GM21825 (cell line): ENCODE measurements around the gene FAM222A.

Experiments used
- ATAC-seq: cut with Tn5 transposase; IDR thresholded peaks from one replicate; pipeline ENCODE4 v1.9.1; 2021; ENCODE audit warnings: mild to moderate bottlenecking, moderate library complexity; ENCODE audit not compliant: unreplicated experiment

FAM222A gene

GRCh38 chr12:109737126-109737525, 23.5 kb downstream of the FAM222A start:
- no peak for ATAC-seq

GRCh38 chr12:109737631-109738030, 24.0 kb downstream of the FAM222A start:
- no peak for ATAC-seq

- ATAC-seq, result no peak
Observed at GRCh38 chr12:109738209-109738608, 24.6 kb downstream of the FAM222A start.

GRCh38 chr12:109738878-109739665, 25.4 kb downstream of the FAM222A start:
- no peak for ATAC-seq

- ATAC-seq, result no peak
Observed at GRCh38 chr12:109739747-109740693, 26.4 kb downstream of the FAM222A start.

GRCh38 chr12:109740694-109741245, 27.1 kb downstream of the FAM222A start:
- no peak for ATAC-seq

GRCh38 chr12:109741286-109741969, 27.8 kb downstream of the FAM222A start:
- ATAC-seq, result no peak

- ATAC-seq, result no peak
Observed at GRCh38 chr12:109741970-109742703, 28.5 kb downstream of the FAM222A start.

- no peak for ATAC-seq
Observed at GRCh38 chr12:109743076-109743910, 29.7 kb downstream of the FAM222A start.

GRCh38 chr12:109744026-109744425, 30.4 kb downstream of the FAM222A start:
- no peak for ATAC-seq

- no peak for ATAC-seq
Observed at GRCh38 chr12:109744986-109745942, 31.6 kb downstream of the FAM222A start.

GRCh38 chr12:109752117-109753053, 38.8 kb downstream of the FAM222A start:
- ATAC-seq, result no peak

GRCh38 chr12:109753054-109753401, 39.4 kb downstream of the FAM222A start:
- ATAC-seq, result no peak

GRCh38 chr12:109753959-109754358, 40.3 kb downstream of the FAM222A start:
- no peak for ATAC-seq

- ATAC-seq, result no peak
Observed at GRCh38 chr12:109756457-109756856, 42.8 kb downstream of the FAM222A start.

- ATAC-seq, result no peak
Observed at GRCh38 chr12:109757671-109758265, 44.1 kb downstream of the FAM222A start.
